GM21390 (cell line): ENCODE measurements around the gene PTPN21.

Experiments
- ATAC-seq: cut with Tn5 transposase; IDR thresholded peaks from one replicate; pipeline ENCODE4 v1.9.1; 2021; ENCODE audit not compliant: unreplicated experiment

PTPN21 gene

GRCh38 chr14:88473791-88474190, 81.0 kb downstream of the PTPN21 start:
- no peak for ATAC-seq

- no peak for ATAC-seq
These were observed 84.0 kb downstream of the PTPN21 start for GRCh38 chr14:88470542-88471440.

DNA sequence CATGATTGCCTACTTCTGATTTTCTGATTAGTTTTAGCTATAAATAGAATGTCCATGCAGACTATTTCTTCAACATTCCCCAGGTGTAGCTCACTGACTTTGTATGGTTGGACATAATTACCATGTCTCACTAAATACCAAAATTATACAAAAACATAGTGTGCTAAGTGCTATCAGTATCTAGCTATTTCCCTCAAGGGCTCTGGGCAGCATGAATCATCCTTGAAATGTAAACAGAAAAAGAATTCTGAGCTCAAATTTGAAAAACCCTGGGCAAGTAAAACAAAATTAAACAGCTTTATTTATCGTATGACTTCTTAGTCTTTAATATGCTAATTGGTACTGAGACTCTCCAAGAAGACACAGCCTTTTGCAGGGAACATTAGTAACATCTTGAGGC, 86.4 kb downstream of the PTPN21 start:
- ATAC-seq, result no peak

GRCh38 chr14:88463318-88463717, 91.5 kb downstream of the PTPN21 start:
- no peak for ATAC-seq

DNA sequence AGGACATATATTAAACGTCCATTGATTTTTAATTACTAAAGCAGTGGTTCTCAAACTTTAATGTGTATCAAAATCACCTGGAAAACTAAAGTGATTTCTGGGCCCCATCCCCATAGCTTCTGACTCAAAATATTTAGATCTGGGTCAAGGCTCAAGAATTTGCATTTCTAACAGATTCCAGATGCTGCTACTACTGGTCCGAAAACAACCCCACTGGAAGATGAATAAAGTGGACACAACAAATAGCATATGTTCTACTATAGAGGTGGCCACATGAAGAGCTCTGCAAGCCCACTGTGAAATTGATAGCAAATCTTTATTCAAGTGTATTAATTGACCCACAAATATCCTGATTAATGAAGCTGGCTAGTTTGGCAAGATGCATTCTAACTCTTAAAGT, 99.9 kb downstream of the PTPN21 start:
- ATAC-seq, result no peak

GRCh38 chr14:88452231-88452630, 102.6 kb downstream of the PTPN21 start:
- ATAC-seq, result no peak

DNA sequence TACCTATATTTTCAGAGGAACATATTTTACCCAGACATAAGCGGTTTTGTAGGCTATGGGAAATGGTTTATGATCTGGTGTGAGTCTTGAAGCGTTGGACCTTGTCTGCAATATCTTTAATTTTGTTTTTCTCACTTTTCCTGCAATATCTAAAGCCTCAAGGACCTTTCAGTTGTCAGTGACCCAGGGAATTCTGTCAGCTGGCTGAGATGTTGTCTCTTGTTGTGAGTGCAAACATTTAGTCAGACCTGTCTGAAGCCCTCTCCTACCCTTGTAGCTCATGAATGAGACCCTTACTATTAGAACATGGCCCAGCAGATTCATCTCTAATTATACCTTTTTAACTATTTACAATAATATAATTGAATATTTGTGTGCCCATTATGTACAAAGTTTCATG, 115.7 kb downstream of the PTPN21 start:
- no peak for ATAC-seq

DNA sequence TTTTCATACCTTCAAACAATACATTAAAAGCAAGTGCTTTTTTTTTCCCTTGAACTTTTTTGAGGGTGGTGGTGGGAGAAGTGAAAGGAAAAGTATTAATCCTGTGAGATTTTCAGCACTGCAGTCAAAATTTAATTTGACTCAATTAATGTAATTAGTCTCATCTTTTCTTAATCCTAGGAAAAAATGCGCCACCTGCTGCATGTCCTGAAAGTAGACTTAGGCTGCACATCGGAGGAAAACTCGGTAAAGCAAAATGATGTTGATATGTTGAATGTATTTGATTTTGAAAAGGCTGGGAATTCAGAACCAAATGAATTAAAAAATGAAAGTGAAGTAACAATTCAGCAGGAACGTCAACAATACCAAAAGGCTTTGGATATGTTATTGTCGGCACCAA, 117.1 kb downstream of the PTPN21 start:
- no peak for ATAC-seq

GRCh38 chr14:88430976-88431375, 123.8 kb downstream of the PTPN21 start:
- ATAC-seq, result no peak

DNA sequence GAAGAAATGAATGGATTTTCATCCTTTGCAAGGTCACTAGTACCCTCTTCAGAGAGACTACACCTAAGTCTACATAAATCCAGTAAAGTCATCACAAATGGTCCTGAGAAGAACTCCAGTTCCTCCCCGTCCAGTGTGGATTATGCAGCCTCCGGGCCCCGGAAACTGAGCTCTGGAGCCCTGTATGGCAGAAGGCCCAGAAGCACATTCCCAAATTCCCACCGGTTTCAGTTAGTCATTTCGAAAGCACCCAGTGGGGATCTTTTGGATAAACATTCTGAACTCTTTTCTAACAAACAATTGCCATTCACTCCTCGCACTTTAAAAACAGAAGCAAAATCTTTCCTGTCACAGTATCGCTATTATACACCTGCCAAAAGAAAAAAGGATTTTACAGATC, 128.5 kb downstream of the PTPN21 start:
- no peak for ATAC-seq

GRCh38 chr14:88424573-88424972, 130.2 kb downstream of the PTPN21 start:
- no peak for ATAC-seq

DNA sequence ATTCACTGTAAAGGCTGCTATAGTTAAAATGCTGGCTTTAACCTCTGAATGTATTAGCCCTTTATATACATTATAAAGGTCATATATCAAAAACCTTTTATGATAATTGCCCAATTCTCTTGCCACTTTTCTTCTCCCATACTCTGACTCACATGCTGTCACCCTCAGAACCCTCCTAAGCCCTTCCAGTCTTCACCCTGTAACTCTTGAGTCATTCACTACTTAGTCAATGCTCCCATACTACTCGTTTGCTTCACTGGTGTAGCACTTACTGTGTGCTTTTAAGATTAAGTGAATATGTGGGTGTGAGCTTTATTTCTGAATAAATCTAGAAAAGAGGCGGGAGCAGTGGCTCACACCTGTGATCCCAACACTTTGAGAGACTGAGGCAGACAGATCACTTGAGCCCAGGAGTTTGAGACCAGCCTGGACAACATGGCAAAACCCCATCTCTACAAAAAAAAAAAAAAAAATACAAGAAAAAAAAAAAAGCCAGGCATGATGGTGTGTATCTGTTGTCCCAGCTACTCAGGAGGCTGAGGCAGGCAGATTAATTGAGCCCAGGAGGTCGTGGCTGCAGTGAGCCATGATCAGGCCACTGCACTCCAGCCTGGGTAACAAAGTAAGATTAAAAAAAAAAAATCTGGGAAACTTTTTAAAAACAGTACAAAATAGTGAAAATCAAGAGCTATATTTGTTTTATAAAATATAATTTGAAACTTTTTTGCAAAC, 131.7 kb downstream of the PTPN21 start:
- ATAC-seq, result no peak

GRCh38 chr14:88422047-88422446, 132.8 kb downstream of the PTPN21 start:
- no peak for ATAC-seq

DNA sequence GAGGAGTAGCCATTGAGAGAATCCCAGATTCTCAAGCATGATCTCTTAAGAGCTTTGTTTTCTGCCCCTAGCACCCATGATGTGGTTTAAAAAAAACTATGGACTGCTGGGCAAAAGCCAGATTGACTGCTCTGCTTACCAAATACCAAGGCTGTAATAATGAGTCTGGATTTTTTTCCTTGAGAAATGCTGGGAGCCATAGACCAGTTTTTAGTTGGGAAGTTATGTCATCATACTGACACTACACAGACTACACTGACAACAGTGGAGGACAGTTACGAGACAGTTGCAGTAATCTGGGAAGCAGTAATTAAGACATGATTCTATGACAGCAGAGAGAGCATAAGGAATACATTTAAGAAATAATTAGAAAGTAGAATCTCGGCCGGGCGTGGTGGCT, 133.5 kb downstream of the PTPN21 start:
- no peak for ATAC-seq

DNA sequence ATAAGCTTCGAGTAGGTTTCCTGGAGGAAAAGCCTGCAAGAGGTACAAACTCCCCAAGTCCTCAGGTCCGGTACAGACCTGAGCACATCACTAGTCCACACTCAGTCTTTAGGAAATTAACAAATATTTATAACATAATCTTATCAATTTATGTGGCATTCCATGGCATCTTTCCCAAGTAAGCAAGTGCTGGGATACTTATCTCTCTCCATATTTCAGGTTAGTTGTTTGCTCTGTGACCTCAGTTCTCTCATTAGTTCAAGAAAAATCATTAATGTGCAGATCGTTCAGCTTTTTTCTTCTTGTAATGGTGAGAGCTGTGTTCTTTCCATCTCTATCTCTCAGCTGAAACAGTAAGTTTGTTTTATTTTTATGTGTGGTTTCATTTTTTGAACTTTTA, 134.6 kb downstream of the PTPN21 start:
- no peak for ATAC-seq

GRCh38 chr14:88417594-88417993, 137.2 kb downstream of the PTPN21 start:
- no peak for ATAC-seq
